HG02885 (cell line): Measurements from ENCODE around the gene SAMM50.
"Not testable (repeated sequence)": the region's sequence is repeated elsewhere in the genome, so short reads cannot be mapped to it uniquely, and the experiment has no call there.

ENCODE experiments used
- ATAC-seq: cut with Tn5 transposase; IDR thresholded peaks from one replicate; pipeline ENCODE4 v1.9.1; 2021; ENCODE audit warnings: mild to moderate bottlenecking; ENCODE audit not compliant: unreplicated experiment, poor library complexity

The SAMM50 gene

DNA sequence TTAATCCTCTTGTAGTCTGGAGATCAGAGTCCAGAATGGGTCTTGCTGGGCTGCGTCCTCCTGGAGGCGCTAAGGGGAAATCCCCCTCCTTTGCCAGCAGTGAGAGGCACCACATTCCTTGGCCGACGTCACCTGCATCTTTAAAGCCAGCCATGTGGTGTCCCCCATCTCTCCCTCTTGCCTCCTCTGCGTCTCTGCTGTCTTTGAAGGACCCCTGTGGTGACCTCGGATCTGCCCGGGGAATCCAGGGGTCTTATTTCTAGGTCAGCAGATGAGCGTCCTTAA lies 41.7 kb downstream of the SAMM50 start:
- ATAC-seq = no peak

DNA sequence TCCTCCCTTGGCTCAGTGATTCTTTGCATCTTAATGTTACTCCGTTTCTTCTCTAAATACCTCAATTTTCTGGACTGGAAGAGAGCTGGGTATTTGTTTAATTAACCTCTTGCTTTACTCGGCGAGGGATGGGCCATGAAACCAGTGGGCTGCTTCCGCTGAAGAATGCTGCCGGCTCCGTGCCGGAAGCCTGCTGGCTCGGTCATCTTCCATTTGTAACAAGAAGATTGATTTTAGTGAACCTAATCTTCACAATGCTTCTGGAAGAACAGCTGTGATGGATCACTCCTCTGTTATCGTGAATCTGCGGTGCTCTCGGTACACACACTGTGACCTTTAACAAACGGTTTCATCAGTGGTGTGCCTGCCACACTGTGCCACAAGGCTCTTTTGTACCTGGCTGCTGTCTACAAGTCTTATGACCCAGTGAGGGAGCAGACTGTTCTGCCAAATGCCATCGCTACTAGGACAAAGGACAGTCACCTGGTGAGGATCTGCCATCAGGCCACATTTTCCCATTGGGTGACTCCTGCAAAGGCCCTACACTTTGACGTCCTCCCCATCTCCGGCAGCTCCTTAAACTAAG lies 43.5 kb downstream of the SAMM50 start:
- ATAC-seq = no peak

DNA sequence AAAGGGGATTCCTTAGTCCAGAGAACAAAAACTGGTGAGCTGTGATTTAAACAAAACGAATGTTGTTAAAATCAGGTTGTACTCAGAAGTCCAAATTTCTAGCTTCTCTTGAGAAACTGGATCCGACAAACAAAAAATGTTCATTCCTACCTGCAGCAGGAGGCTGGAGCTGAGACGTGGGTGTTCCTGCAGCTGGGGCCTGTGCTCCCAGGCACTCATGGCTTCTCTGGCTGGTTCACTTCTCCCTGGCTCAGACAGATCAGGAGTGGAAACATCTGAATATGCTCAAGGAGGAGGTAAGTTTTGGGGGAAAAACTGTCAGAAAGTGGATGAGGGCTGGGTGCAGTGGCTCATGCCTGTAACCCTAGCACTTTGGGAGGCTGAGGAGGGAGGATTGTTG lies 44.1 kb downstream of the SAMM50 start:
- no peak for ATAC-seq

DNA sequence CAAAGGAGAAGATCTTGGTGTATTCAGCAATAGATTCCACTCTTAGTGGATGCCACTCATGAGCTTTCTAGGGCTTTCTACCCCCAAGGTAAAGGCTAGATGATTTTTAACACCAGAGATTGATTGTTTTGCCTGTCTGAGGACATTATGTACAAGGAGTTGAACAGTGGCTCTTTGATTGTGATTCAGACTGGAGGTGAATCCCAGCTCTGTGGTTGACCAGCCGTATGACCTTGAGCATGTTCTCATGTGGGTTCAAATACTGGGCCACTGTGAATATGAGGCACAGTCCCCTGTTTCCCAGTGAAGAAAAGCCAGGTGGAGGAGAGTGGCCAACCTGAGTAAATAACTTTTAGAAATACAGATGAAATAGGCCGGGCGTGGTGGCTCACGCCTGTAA lies 44.9 kb downstream of the SAMM50 start:
- no peak for ATAC-seq

DNA sequence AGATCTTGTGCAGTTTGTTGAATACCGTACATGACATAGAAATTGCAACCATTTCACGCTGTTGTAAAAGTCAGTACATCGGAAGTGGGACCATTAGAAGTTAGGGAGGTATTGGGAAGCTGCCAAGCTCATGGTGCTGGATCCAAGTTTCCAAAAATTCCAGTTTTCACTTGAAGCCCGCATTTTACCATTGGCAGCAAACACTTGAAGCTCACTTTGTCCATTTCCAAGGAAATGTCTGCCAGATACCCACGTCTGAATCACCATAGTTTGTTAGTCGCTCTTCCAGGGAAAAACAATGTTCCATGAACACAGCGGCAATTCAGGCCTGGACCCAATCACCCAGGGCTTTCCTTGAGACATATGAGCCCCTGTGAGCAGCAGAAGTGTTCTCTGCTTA lies 46.3 kb downstream of the SAMM50 start:
- no peak for ATAC-seq

DNA sequence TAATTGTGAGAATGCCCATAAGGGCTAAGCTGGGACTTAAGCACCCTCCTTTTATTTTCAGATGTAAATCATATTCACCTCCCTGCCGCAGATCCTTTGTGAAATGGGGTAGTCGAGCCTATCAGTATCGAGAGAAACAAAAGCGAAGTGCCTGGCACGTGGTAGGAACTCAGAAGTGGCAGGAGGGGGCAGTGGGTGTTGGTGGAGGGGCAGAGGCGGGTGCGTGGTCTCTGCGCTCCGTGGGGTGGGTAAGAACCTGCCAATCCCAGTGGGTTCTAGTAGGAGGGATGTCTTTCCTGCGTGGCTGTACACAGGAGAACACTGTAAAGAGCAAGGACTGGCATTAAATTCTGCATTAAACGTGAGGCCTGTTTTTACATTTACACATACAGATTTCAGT lies 47.1 kb downstream of the SAMM50 start:
- ATAC-seq = no peak

DNA sequence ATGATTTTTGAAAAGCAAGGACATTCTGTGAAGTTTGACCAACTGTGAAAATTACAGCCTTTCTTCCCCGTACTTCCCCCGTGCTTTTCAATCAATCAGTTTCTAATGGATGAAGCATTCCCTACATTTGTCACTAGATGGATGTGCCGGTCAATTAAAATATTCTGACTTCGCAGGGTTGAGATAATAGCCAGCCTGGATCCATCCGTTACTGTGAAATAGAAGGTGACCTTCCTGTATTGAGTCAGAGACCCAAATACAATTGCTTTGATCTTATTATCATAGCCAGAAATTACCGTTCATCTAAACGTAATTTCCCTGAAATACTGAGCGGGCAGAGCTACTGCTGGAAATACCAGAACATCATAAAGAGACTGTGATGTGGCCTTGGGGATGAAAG lies 47.8 kb downstream of the SAMM50 start:
- ATAC-seq = no peak

DNA sequence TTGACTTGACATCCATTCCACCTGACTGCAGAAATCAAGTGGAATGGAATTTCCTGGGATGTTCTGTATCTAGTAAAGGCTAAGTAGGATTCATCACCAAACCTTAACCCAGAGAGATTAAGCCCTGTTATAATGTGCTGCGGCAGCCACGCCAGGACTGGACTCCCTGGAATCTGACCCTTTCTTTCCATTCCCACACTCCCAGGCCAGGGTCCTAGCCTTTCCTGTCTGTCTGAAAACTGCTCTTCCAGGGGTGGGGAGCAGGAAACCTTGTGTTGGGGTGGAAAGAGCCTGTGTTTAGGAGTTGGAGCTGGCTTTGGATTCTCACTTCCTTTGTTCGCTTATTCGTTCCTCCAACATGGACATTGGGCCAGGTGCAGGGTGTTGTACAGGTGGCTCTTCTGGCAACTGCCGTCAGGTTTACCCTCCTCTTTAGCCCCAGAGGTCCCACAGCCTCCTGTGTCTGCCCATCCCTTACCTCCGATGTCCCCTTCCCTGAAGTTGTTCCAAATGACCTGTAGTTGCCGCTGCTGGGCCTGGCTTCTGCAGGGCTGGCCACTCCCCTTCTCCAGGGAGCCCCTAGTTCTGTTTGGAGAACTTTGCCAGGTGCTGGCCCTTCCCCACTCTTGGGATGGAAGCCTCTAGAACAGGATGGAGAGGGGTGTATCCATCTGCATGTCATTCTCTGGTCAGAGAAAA lies 48.3 kb downstream of the SAMM50 start:
- no peak for ATAC-seq

DNA sequence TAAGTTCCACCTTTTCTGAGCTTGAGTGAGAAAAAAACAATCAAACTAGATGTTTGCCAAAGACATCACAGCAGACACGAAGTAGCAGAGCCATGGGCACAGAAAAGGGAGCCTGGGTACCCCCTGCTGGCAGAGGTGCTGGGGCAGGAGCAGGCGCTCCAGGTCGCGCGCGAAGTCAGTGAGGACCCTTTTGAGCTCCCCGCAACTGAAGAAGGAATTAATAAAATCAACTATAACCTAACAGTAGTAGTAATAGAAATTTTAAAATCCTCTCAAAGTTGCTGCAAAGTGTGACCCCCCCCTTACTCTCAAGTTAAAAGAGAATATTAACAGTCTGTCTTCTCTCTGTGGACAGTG lies 48.8 kb downstream of the SAMM50 start:
- no peak for ATAC-seq

DNA sequence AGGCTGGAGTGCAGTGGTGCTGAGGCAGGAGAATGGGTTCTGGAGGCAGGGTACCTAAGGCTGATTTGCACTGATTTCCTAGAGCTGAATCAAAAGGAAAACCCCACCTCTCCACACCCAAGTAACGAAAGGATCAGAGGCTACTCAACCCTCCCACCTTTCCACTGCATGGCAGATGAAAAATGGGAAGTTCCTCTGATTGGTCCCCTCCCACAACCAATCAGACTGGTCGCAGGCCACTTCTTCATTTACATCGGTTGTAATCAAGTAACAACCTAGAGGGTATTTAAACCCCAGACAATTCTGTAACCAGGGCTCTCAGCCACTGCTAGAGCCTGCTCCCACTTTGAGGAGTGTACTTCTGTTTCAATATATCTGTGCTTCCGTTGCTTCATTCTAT lies 50.3 kb downstream of the SAMM50 start:
- no peak for ATAC-seq

DNA sequence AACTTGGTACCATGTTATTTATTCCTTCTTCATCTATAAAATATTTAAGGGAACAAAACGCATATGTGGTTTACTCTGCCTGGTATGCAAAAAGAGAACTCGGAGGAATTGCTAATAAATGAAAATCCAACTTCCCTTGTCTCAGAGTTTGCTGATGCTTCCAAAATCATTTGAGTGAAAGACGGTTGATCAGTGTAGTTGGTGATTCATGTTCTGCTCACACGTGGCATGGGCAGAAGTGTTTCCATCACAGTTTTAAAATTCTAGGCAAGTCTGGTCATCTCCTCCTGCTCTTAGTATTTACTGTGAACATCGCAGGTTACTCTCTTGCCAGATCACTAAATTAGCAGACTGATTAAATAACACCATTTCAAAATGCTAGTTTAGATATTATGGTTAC lies 56.9 kb downstream of the SAMM50 start:
- no peak for ATAC-seq

DNA sequence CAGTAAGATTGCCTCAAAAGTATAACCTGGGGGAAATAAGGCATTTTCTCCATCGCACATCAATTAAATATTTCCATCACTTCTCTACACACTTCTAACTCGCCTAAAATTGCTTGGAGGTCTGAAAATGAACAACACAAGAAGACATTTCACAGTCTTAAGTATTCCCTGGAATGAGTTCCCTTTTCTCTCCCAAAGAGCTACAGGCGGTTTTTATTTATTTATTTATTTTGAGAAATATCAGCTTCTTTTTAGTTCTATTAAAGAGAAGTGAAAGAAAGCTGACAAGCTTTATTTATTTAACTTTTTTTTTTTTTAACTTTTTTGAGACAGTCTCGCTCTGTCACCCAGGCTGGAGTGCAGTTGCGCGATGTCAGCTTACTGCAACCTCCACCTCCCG lies 57.3 kb downstream of the SAMM50 start:
- ATAC-seq = no peak

DNA sequence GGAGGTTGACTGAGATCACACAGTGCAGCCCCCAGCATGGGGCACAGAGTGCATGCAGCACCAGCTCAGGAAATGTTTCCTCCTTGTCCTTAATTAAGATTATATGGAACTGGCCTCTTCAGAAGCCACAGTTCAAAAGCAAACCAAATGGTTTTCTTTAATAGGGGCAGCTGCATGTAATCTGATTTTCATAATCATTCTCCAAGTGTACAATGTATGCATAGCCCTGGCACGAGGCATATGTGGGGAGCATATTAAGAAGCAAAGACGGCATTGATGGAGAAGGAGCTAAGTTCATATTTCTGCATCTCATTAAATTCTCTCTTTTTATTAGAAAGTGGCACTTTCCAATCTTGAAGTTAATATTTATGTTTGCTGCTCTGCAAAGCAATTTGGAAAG lies 59.0 kb downstream of the SAMM50 start:
- no peak for ATAC-seq

DNA sequence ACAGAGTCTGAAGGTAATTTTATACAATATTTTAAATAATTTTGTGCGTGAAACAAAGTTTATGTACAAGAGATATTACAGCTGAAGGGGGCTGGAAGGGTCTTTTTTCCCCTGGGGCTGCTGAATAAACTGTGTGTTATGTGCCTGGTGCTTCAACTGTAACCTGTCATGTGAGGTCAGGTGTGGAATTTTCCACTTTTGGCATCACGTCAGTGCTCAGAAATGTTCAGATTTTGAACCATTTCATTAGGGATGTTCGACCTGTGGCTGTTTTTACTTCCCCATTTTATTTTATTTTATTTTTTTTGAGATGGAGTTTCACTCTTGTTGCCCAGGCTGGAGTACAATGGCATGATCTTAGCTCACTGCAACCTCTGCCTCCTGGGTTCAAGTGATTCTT lies 61.3 kb downstream of the SAMM50 start:
- not testable (repeated sequence) for ATAC-seq

DNA sequence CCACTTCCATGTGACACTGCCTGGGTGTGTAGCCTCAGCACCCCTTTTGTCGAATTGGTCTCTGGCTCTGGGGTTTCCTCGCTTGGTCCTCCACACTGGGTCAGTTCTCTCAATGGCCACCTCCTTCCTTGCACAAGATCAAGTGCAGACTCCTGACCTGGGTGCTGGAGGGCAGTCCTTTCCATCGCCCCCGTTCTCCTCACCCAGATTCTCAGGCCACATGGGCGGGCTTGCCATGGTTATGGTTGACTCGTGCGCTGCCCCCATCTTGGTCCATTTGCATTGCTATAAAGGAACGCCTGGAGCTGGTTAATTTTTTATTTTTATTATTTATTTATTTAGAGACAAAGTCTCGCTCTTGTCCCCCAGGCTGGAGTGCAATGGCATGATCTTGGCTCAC lies 63.4 kb downstream of the SAMM50 start:
- no peak for ATAC-seq

DNA sequence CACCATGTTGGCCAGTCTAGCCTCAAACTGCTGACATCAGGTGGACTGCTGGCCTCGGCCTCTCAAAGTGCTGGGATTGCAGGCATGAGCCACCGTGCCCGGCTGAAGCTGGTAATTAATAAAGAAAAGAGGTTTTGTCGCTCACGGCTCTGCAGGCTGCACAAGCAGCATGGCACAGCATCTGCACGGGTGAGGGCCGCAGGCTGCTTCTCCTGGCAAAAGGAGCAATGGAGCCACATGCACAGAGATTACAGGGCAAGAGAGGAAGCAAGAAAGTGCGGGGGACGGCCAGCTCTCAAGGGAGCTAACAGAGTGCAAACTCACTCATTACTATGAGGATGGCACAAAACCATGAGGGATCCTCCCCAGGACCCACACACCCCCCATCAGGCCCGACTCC lies 64.2 kb downstream of the SAMM50 start:
- no peak for ATAC-seq

DNA sequence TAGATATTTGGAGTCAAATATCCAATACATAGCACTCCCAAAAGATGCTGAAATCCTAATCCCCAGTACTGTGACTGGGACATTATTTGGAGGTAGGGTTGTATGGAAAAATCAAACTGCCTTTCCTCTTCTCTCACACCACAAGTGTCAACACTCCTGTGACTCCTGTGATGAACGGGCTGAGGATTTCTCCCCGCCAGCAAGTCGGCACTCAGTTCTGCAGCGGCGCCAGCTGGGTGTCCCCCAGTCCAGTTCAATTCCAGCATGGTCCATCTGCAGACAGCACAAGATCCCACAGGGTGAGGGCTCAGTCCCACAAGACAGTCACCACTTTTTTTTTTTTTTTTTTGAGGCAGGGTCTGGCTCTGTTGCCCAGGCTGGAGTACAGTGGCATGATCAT lies 64.6 kb downstream of the SAMM50 start:
- ATAC-seq = no peak

DNA sequence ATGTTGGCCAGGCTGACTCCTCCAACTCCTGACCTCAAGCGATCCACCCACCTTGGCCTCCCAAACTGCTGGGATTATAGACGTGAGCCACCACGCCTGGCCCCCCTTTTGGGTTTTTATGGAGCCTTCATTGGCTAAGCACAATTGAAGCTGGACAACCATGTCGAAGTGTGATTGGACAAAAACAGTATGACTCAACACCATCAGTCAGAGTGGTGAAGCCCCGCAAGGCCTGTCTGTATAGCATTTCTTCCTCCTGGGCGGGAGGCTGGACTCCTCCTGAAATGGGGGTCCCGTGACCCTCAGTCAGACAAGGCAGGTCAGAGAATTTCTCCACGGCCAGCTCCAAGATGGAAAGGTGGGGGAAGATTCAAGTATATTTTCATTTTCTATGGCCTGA lies 65.7 kb downstream of the SAMM50 start:
- ATAC-seq = no peak

DNA sequence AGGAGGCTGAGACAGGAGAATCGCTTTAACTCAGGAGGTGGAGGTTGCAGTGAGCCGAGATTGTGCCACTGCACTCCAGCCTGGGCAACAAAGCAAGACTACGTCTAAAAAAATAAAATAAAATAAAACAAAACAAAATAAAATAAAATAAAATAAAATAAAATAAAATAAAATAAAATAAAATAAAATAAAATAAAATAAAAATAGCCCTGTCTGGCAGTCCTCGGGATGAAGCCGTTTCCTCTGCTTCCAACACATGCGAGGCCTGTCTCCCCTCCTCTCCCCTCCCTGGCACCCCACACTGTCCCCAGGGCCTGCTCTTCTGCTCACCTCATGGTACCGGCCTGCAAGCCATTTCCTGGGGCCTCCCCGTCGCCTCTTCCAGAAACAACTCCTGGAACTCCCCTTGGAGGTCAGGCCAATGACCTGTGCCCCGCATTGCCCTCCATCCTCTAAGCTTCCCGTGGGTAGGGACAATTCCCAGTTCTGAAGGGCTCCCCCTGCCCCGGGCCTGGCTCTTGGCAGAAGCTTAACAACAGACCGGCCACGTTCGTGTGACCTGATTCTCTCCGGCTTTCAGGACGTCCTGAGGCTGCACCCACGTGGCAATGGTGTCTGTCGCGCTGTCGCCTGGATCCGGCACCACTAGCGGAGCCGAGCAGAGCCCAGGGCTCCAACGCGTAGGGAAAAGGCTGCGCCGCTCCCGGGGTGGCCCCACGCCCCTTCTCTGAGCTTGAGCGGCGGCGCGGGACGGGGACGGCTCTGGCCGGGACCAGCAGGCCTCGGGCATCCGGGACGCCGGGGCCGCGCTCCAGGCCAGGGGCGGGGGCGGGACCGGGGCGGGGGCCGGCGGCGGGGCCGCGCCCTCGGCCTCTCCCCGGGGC lies 68.4 kb downstream of the SAMM50 start:
- ATAC-seq = peak; percentile 31

DNA sequence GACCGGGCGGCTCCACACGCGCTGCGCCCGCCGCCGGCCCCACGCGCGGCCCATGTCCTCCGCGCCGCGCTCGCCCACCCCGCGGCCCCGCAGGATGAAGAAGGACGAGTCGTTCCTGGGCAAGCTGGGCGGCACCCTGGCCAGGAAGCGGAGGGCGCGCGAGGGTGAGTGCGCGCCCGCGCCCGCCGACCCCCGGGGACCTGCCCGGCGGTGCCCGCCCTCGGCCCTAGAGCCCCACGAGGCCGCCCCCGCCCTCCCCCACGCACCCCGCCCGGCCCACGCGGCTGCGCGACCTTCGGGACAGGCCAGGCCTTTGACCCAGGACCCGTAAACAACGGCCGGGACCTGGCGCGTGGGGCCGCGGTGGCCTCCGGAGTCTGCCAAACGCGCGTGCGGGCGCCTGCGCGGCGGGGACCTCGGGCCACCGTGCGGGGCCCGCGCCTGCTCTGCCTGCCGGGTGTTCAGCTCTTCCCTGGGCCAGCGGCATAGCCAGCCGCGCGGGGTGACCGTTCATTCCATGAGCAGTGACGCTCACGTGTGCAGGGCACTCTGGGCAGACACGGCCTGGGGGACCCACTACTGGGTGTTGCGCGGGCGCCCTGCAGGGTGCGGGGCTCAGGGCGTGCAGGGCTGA lies 69.2 kb downstream of the SAMM50 start, which contains the start of gene PARVB:
Gene PARVB, plus strand, starts transcription at position 15 of the 634 bp plus-strand sequence. Its CDS starts 38 bp downstream, at position 53.
- peak; percentile 21 for ATAC-seq
